SK-N-MC (cell line): ENCODE measurements around the gene SLC9A9.
"Not testable (repeated sequence)": the region's sequence is repeated elsewhere in the genome, so short reads cannot be mapped to it uniquely, and the experiment has no call there.

Experiments
- DNase-seq: peaks from one replicate; pipeline ENCODE4 v3.0.0-alpha.2; 2011; ENCODE audit warnings: low read depth, low spot score
- H3K27ac ChIP-seq: fragments of 200-600 bp; sonication (generic); 2 replicates; pipeline ENCODE4 v1.5.1; 2016; ENCODE audit warnings: mixed run types
- H3K36me3 ChIP-seq: fragments of 200-600 bp; sonication (generic); 2 replicates; pipeline ENCODE4 v1.6.1; 2017; ENCODE audit warnings: antibody characterized with exemption, low read length, mixed read lengths; ENCODE audit not compliant: insufficient read depth
- H3K4me3 ChIP-seq: fragments of 200-600 bp; sonication (generic); 2 replicates; pipeline ENCODE4 v1.5.1; 2016
- H3K9ac ChIP-seq: fragments of 200-600 bp; sonication (generic); 2 replicates; pipeline ENCODE4 v1.8.0; 2017; ENCODE audit warnings: mixed run types, mixed read lengths; ENCODE audit not compliant: insufficient read length
- H3K9me3 ChIP-seq: fragments of 200-600 bp; sonication (generic); 2 replicates; pipeline ENCODE4 v1.6.1; 2017; ENCODE audit warnings: low read depth, mild to moderate bottlenecking, antibody characterized with exemption, low read length, moderate library complexity, mixed read lengths
- EZH2 ChIP-seq: fragments of 200-600 bp; sonication (generic); IDR thresholded peaks from one replicate; pipeline ENCODE4 v1.6.1; 2017; ENCODE audit warnings: antibody characterized with exemption
- FOXP2 ChIP-seq: optimal IDR thresholded peaks from 2 replicates; pipeline ENCODE3; 2011; ENCODE audit warnings: mild to moderate bottlenecking, moderate library complexity; ENCODE audit not compliant: insufficient read depth; ENCODE audit errors: extremely low read length, control extremely low read depth
- POLR2AphosphoS5 ChIP-seq: IDR thresholded peaks from 2 replicates; pipeline ENCODE4 v1.6.1; 2012; ENCODE audit warnings: mild to moderate bottlenecking, low read depth, low read length, borderline replicate concordance

Gene SLC9A9

DNA sequence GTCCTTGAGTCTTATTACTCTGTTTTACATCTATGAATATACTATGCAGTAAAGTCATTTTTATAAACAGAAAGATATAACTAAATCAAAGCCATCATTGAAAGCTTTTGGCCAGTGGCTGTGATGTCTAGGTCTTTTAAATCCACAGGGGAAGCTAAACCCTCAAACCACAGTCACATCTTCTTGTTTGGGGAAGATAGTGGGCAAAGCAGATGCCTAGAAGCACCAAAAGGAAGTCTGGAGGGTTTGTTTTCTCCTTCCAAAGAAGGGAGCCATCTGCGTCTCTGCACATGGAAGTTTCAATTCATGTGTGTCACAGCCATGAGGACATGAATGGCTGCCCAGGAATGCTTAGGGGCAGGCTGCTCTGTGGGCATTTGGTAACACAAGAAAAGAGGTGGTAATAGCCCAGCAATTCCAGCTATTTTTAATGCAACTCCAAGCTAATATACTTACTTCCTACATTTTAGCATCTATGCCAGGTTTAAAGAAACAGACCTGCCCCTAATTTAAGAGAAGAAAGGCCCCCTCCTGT is 322.2 kb downstream of the SLC9A9 start:
- Histone ChIP-seq H3K4me3 (no peak overlapping the region), H3K9ac (no peak overlapping the region), H3K36me3 (no peaks in the 10 kb centered on the region), H3K9me3 (no peaks in the 10 kb centered on the region), H3K27ac (no peak overlapping the region)
- DNase-seq = no peak
- no peak for TF ChIP-seq FOXP2
- TF ChIP-seq POLR2AphosphoS5 = no peak
- no peak for TF ChIP-seq EZH2

DNA sequence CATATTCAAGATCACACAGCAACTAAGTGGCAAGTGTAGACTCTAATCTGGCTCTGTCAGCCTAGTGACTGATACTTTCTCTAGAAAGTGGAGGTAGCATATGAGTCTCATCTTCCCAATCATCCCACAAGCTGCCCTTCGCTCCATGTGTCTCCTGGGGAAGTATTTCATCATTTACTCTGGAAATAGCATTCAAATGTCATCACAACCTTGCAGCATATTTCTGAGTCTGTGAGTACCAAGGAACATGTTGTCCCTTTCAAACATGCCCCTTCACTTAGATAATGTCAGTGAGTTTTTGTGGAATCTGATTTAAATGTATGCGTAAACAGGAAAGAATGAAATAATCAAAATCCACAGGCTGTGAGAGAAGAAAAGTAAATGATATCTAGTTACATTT is 322.9 kb downstream of the SLC9A9 start:
- no peaks in the 10 kb centered on the region for H3K9me3 ChIP-seq
- no peaks in the 10 kb centered on the region for H3K36me3 ChIP-seq
- no peak overlapping the region for H3K9ac ChIP-seq
- H3K4me3 ChIP-seq = no peak overlapping the region
- TF ChIP-seq EZH2 (no peak), POLR2AphosphoS5 (no peak), FOXP2 (no peak)
- no peak overlapping the region for H3K27ac ChIP-seq
- DNase-seq = no peak

DNA sequence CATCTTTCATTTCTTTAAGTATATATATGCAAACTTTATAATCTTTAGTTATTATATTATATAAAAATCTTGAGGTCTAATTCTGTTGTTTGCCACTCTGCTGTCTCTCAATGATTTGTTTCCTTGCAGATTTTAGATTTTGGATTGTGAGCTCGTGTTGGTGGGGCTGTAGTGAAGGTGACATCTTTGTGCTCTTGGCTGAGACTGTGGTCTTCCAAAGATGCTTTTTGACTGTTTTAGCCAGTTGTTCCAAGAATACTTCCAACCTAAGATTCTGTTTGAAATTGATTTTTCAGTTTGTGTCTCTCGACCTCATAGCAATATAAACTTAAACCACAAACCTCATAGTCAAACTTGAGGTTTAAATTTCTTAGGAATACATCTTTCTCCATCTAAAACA is 326.5 kb downstream of the SLC9A9 start:
- Histone ChIP-seq H3K9me3 (no peaks in the 10 kb centered on the region), H3K9ac (no peak overlapping the region), H3K36me3 (no peaks in the 10 kb centered on the region), H3K4me3 (no peak overlapping the region), H3K27ac (no peak overlapping the region)
- TF ChIP-seq EZH2 (no peak), FOXP2 (no peak), POLR2AphosphoS5 (no peak)
- DNase-seq = no peak

DNA sequence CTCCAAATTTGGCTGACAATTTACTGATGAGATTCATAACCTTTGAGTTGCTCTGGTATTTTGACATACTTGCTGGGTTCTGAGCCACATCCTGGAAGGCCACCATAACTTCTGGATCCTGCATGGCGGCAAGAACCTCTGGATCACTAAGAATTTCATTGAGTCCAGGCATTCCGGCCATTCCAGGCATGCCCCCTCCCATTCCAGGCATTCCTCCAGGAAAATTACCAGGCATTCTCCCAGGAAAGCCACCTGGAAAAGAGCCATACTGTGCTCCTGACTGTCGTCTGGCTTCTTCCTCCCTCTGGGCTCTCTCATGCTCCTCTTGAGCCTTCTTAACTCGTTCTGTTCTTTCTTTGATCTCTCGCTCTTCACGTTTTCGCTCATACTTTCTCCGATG is 331.1 kb downstream of the SLC9A9 start:
- not testable (repeated sequence) for H3K4me3 ChIP-seq, H3K36me3 ChIP-seq, H3K9me3 ChIP-seq, H3K27ac ChIP-seq, H3K9ac ChIP-seq, DNase-seq

DNA sequence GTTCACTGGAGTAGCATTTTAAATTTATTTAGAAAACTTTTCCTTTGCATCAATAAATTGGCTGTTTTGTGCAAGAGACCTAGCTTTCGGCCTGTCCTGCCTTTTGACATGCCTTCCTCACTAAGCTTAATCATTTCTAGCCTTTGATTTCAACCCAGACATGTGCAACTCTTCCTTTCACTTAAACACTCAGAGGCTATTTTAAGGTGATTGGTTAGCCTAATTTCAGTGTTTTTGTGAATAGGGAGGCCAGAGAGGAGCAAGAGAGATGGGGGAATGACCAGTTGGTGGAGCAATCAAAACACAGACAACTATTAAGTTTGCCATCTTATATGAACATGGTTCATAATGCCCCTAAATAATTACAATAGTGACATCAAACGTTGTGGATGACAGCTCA is 333.4 kb downstream of the SLC9A9 start:
- Histone ChIP-seq H3K9me3 (no peaks in the 10 kb centered on the region), H3K27ac (no peak overlapping the region), H3K4me3 (no peak overlapping the region), H3K36me3 (no peaks in the 10 kb centered on the region), H3K9ac (no peak overlapping the region)
- TF ChIP-seq EZH2 (no peak), FOXP2 (no peak), POLR2AphosphoS5 (no peak)
- DNase-seq = no peak

DNA sequence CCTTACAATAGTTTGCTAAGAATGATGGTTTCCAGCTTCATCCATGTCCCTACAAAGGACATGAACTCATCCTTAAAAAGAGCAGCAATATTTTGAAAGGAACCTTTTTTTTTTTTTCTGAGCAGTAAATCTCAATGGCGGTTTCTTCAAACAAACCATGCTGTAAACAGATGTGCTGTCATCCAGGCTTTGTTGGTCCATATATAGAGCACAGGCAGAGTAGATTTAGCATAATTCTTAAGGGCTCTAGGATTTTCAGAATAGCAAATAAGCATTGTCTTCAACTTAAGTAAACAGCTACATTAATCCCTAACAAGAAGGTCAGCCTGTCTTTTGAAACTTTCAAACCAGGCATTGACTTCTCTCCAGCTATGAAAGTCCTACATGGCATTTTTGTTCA is 334.2 kb downstream of the SLC9A9 start:
- H3K27ac ChIP-seq = no peak overlapping the region
- TF ChIP-seq POLR2AphosphoS5 (no peak), FOXP2 (no peak), EZH2 (no peak)
- no peaks in the 10 kb centered on the region for H3K36me3 ChIP-seq
- no peak for DNase-seq
- no peaks in the 10 kb centered on the region for H3K9me3 ChIP-seq
- no peak overlapping the region for H3K4me3 ChIP-seq
- no peak overlapping the region for H3K9ac ChIP-seq

DNA sequence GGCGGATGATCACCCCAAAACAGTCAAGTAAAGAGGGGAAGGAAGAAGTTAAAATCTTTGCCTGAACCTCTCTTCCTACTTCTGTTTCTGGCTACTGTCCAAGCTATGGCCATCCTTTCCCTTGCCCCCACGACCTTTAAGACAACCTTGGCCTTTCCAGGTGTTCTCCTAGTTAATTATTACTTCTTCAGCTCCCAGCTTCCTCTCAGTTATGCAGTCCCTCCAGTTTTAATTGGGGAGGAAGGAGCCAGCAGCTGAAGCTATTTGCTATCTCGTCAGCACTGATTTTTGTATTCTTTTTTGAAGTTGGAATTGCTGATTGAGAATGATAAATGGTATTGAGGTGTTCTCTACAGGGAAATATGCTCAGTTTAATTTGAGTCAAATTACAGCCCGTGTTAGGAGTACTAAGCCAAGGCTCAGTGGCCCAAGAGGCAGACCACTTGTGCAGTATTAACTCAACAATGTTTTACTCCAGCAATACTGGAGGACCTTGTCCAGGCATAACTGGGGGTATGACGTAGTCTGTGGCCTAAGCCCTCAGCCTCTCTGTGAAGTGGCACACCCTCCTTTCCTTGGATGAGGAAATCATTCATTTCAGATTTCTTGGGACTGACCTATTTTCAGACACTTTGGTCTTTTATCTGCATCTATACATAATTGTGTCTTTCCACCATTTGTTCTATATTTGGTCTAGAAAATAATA is 336.9 kb downstream of the SLC9A9 start:
- Histone ChIP-seq H3K27ac (no peak overlapping the region), H3K36me3 (no peaks in the 10 kb centered on the region), H3K4me3 (no peak overlapping the region), H3K9ac (no peak overlapping the region), H3K9me3 (no peaks in the 10 kb centered on the region)
- TF ChIP-seq POLR2AphosphoS5 = no peak
- TF ChIP-seq EZH2 = no peak
- TF ChIP-seq FOXP2 = no peak
- DNase-seq = no peak

DNA sequence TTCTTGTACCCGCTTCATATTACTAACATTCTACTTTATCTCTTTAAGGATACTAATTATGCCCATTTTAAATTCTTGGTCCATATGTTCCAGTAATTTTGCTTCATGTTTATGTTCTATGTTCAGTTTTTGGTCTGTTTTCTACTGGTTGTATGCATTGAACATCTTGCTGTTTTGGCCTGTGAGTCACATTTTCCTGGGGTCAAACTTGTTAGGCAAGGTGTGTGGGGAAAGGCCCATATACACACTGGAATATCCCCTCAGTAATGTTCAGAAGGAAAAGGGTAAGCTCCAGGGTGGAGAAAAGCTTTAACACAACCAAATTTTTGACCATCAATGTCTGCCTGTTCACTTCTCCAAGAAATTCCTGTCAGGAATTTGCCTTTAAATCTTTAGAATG is 337.7 kb downstream of the SLC9A9 start:
- Histone ChIP-seq H3K4me3 (no peak overlapping the region), H3K27ac (no peak overlapping the region), H3K9me3 (no peaks in the 10 kb centered on the region), H3K9ac (no peak overlapping the region), H3K36me3 (no peaks in the 10 kb centered on the region)
- no peak for TF ChIP-seq EZH2
- no peak for TF ChIP-seq POLR2AphosphoS5
- no peak for TF ChIP-seq FOXP2
- no peak for DNase-seq

DNA sequence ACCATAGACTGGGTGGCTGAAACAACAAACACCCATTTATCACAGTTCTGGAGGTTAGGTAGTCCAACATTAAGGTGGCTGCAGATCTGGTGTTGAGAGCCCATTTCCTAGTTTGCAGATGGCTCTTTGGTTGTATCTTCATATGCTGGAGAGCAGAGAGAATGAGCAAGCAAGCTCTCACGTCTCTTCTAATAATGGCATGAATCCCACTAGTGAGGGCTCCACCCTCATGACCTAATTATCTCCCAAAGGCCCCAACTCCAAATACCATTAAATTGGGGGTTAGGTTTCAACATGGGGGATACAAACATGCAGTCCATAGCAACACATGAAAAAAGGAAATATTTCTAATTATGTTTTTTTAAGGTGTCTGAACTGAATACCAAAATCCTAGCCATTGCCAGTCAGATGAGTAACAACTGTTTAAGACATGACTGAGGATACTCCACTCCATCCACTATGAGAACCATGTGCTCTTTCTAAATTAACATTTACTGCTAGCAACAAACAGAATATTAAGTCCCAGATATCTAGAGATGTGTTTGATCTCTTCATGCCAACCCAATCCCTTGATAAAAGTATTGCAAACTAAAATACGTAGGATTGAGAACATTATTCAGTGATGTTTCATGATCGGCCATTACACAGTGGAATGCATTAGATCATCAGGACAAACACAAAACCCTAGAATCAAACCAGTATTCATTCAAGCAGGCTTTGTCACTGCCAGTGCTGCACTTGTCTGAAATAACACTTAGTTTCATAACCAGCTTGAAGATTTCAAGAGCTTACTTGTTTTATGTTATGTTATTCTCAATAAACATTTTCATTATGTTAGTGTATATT is 340.3 kb downstream of the SLC9A9 start:
- DNase-seq = no peak
- TF ChIP-seq FOXP2 (no peak), POLR2AphosphoS5 (no peak)
- Histone ChIP-seq H3K36me3 (no peaks in the 10 kb centered on the region), H3K27ac (no peak overlapping the region), H3K9ac (no peak overlapping the region), H3K4me3 (no peak overlapping the region), H3K9me3 (no peaks in the 10 kb centered on the region)
